Thoracic aorta (tissue), 2 donors: ENCODE data around the gene ADPRHL1. TPM values are rescaled to one million over a fixed set of nuclear protein-coding genes. Genes with fewer than 3 reads are reported as not detected.

ENCODE experiments used
- ATAC-seq: fragments of 150-250 bp; one replicate; pipeline ENCODE4 v1.8.0; 2017; ENCODE audit warnings: low read depth; ENCODE audit not compliant: insufficient number of reproducible peaks, low FRiP score
- DNase-seq: peaks from one replicate; pipeline ENCODE4 v3.0.0-alpha.2; 2020; ENCODE audit warnings: low spot score
- H3K27ac ChIP-seq, 2 donors: fragments of 200-600 bp; sonication (generic); 1 replicate in 1 of 2; 2 replicates in 1 of 2; pipeline ENCODE4 v1.5.1; 2016; ENCODE audit warnings: mild to moderate bottlenecking in 2 of 2, moderate library complexity in 2 of 2
- H3K27me3 ChIP-seq: fragments of 200-600 bp; sonication (generic); replicated peaks from 2 replicates; pipeline ENCODE4 v1.6.0; 2016; ENCODE audit warnings: mild to moderate bottlenecking; ENCODE audit not compliant: insufficient read depth
- H3K36me3 ChIP-seq: fragments of 200-600 bp; sonication (generic); one replicate; pipeline ENCODE4 v1.5.1; 2016
- H3K4me1 ChIP-seq, 2 donors: fragments of 200-600 bp; sonication (generic); 1 replicate in 1 of 2; 2 replicates in 1 of 2; pipeline versions ENCODE4 v1.5.1 to v1.6.0; 2016; ENCODE audit warnings: low read depth in 2 of 2, mild to moderate bottlenecking in 1 of 2; ENCODE audit not compliant: control insufficient read depth in 1 of 2
- H3K4me3 ChIP-seq: fragments of 200-600 bp; sonication (generic); 2 replicates; pipeline ENCODE4 v1.5.1; 2016; ENCODE audit warnings: mild to moderate bottlenecking
- H3K9me3 ChIP-seq: fragments of 200-600 bp; sonication (generic); 2 replicates; pipeline ENCODE4 v1.5.1; 2016
- CTCF ChIP-seq: fragments of 200-600 bp; sonication (generic); IDR thresholded peaks from one replicate; pipeline ENCODE4 v1.5.1; 2019; ENCODE audit warnings: antibody characterized with exemption
- total RNA-seq, 2 donors: library from RNA; depleted of rRNA; stranded (reverse); fragments of >200 nt; gene quantifications; one replicate each; pipeline versions ENCODE4 v1.1.0 to v1.2.3, GENCODE V29; 2016

The ADPRHL1 gene
- total RNA-seq, 2 donors from 2014 or later, result 11.8 to 12.6 TPM

- ATAC-seq (no peak), DNase-seq (no peak)
- no peak overlapping the region for H3K4me3 ChIP-seq
- H3K27ac ChIP-seq, result no peak overlapping the region
- H3K9me3 ChIP-seq, result no peaks in the 10 kb centered on the region
- no peaks in the 10 kb centered on the region for H3K27me3 ChIP-seq
- peaks cover 10 to 28% of the 10 kb centered on the region in 2 donors for H3K4me1 ChIP-seq
- TF ChIP-seq CTCF, result no peak
- peaks cover 19% of the 10 kb centered on the region for H3K36me3 ChIP-seq
These were observed 48.4 kb downstream of the ADPRHL1 start for GRCh38 chr13:113404723-113405471.

GRCh38 chr13:113404366-113404722 is 48.9 kb downstream of the ADPRHL1 start:
- Histone ChIP-seq H3K27me3 (no peaks in the 10 kb centered on the region), H3K4me1 (peaks cover 10 to 28% of the 10 kb centered on the region in 2 donors), H3K9me3 (no peaks in the 10 kb centered on the region), H3K27ac (no peak overlapping the region), H3K36me3 (peaks cover 19% of the 10 kb centered on the region), H3K4me3 (no peak overlapping the region)
- no peak for DNase-seq
- ATAC-seq, result no peak
- no peak for TF ChIP-seq CTCF

GRCh38 chr13:113403255-113404104 is 49.8 kb downstream of the ADPRHL1 start:
- ATAC-seq (no peak), DNase-seq (no peak)
- no peak overlapping the region for H3K4me3 ChIP-seq
- H3K27me3 ChIP-seq, result no peaks in the 10 kb centered on the region
- H3K4me1 ChIP-seq, result peaks cover 13 to 32% of the 10 kb centered on the region in 2 donors
- H3K36me3 ChIP-seq, result peaks cover 19% of the 10 kb centered on the region
- TF ChIP-seq CTCF, result no peak
- H3K9me3 ChIP-seq, result no peaks in the 10 kb centered on the region
- no peak overlapping the region for H3K27ac ChIP-seq

- H3K9me3 ChIP-seq, result no peaks in the 10 kb centered on the region
- ATAC-seq (no peak), DNase-seq (no peak)
- H3K27ac ChIP-seq, result no peak overlapping the region
- no peaks in the 10 kb centered on the region for H3K27me3 ChIP-seq
- H3K4me1 ChIP-seq, result peaks cover 13 to 33% of the 10 kb centered on the region in 2 donors
- peaks cover 18% of the 10 kb centered on the region for H3K36me3 ChIP-seq
- no peak for TF ChIP-seq CTCF
- no peak overlapping the region for H3K4me3 ChIP-seq
These were observed 50.6 kb downstream of the ADPRHL1 start for GRCh38 chr13:113402471-113403254.
